Measurements from ENCODE around the gene FBN2. TPM values are rescaled to one million over a fixed set of nuclear protein-coding genes. Genes with fewer than 3 reads are reported as not detected.

FBN2 gene
- total RNA-seq, 4 donors from 2014 or later, result 5.3 to 19.4 (median 7.5) TPM

GRCh38 chr5:128436749-128437188 lies 101.3 kb downstream of the FBN2 start:
- Histone ChIP-seq H3K27me3 (no peaks in the 10 kb centered on the region), H3K4me1 (peaks cover 0 to 9% (median 0%) of the 10 kb centered on the region in 3 donors), H3K4me3 (no peak overlapping the region), H3K36me3 (no peaks in the 10 kb centered on the region), H3K27ac (no peak overlapping the region), H3K9me3 (no peaks in the 10 kb centered on the region)
- TF ChIP-seq POLR2A (IDR thresholded peaks at IDR 0.05) (no peak), CTCF (IDR thresholded peaks at IDR 0.05) (no peak), POLR2AphosphoS5 (IDR thresholded peaks at IDR 0.05) (no peak), EP300 (IDR thresholded peaks at IDR 0.05) (no peak)
- ATAC-seq, result no peak
- 72% methylated on average over 3 to 4 of the region's 4 CpGs for WGBS, 2 donors (ENCODE audit: low coverage in 1 of 2)

GRCh38 chr5:128435861-128436260 lies 102.2 kb downstream of the FBN2 start:
- Histone ChIP-seq H3K4me3 (no peak overlapping the region), H3K27me3 (no peaks in the 10 kb centered on the region), H3K27ac (no peak overlapping the region), H3K36me3 (no peaks in the 10 kb centered on the region), H3K9me3 (no peaks in the 10 kb centered on the region), H3K4me1 (peaks cover 0 to under 1% (median 0%) of the 10 kb centered on the region in 3 donors)
- WGBS, 2 donors (ENCODE audit: low coverage in 1 of 2), result 68 to 82% methylated on average over 3 to 4 of the region's 4 CpGs
- ATAC-seq, result no peak
- TF ChIP-seq POLR2A (IDR thresholded peaks at IDR 0.05), result no peak
- no peak for TF ChIP-seq CTCF (IDR thresholded peaks at IDR 0.05)
- no peak for TF ChIP-seq POLR2AphosphoS5 (IDR thresholded peaks at IDR 0.05)
- no peak for TF ChIP-seq EP300 (IDR thresholded peaks at IDR 0.05)

- H3K27me3 ChIP-seq, result no peaks in the 10 kb centered on the region
- H3K9me3 ChIP-seq, result no peaks in the 10 kb centered on the region
- ATAC-seq, result no peak
- H3K4me1 ChIP-seq, result no peaks in the 10 kb centered on the region
- H3K27ac ChIP-seq, result no peak overlapping the region
- TF ChIP-seq POLR2A (IDR thresholded peaks at IDR 0.05), result no peak
- TF ChIP-seq POLR2AphosphoS5 (IDR thresholded peaks at IDR 0.05), result no peak
- no peak for TF ChIP-seq EP300 (IDR thresholded peaks at IDR 0.05)
- TF ChIP-seq CTCF (IDR thresholded peaks at IDR 0.05), result no peak
- no peaks in the 10 kb centered on the region for H3K36me3 ChIP-seq
- H3K4me3 ChIP-seq, result no peak overlapping the region
Measured at GRCh38 chr5:128434993-128435392, 103.1 kb downstream of the FBN2 start.

GRCh38 chr5:128432913-128433440 lies 105.1 kb downstream of the FBN2 start:
- Histone ChIP-seq H3K36me3 (no peaks in the 10 kb centered on the region), H3K27me3 (no peaks in the 10 kb centered on the region), H3K27ac (no peak overlapping the region), H3K4me3 (no peak overlapping the region), H3K9me3 (no peaks in the 10 kb centered on the region), H3K4me1 (no peaks in the 10 kb centered on the region)
- 93 to 100% methylated on average over 1 to 2 of the region's 2 CpGs for WGBS, 2 donors (ENCODE audit: low coverage in 1 of 2)
- no peak for ATAC-seq
- no peak for TF ChIP-seq POLR2A (IDR thresholded peaks at IDR 0.05)
- TF ChIP-seq POLR2AphosphoS5 (IDR thresholded peaks at IDR 0.05), result no peak
- TF ChIP-seq EP300 (IDR thresholded peaks at IDR 0.05), result no peak
- TF ChIP-seq CTCF (IDR thresholded peaks at IDR 0.05), result no peak

GRCh38 chr5:128427921-128428320 lies 110.1 kb downstream of the FBN2 start:
- H3K4me1 ChIP-seq, result peaks cover 0 to 7% (median 0%) of the 10 kb centered on the region in 3 donors
- no peak overlapping the region for H3K27ac ChIP-seq
- H3K36me3 ChIP-seq, result no peaks in the 10 kb centered on the region
- no peak for TF ChIP-seq POLR2A (IDR thresholded peaks at IDR 0.05)
- TF ChIP-seq EP300 (IDR thresholded peaks at IDR 0.05), result no peak
- no peak for TF ChIP-seq CTCF (IDR thresholded peaks at IDR 0.05)
- TF ChIP-seq POLR2AphosphoS5 (IDR thresholded peaks at IDR 0.05), result no peak
- ATAC-seq, result no peak
- no peaks in the 10 kb centered on the region for H3K9me3 ChIP-seq
- 93 to 100% methylated on average over 1 of the region's 1 CpG for WGBS, 2 donors (ENCODE audit: low coverage in 1 of 2)
- H3K27me3 ChIP-seq, result no peaks in the 10 kb centered on the region
- H3K4me3 ChIP-seq, result no peak overlapping the region
